Measurements from ENCODE around the gene VPS51.

Gene VPS51

GRCh38 chr11:65085446-65085845 is 10.6 kb upstream of the VPS51 start:
- H3K27me3 Mint-ChIP-seq = no peaks in the 10 kb centered on the region
- H3K27ac Mint-ChIP-seq = peak overlapping the region; percentile 25
- H3K4me1 Mint-ChIP-seq (ENCODE audit: low read depth) = peaks cover 16% of the 10 kb centered on the region
- H3K36me3 Mint-ChIP-seq = peaks cover 2% of the 10 kb centered on the region
- H3K9me3 Mint-ChIP-seq (ENCODE audit: low read depth) = no peaks in the 10 kb centered on the region
- peak overlapping the region; percentile 94 for H3K4me3 Mint-ChIP-seq

- no peak overlapping the region for H3K4me3 Mint-ChIP-seq
- H3K9me3 Mint-ChIP-seq (ENCODE audit: low read depth) = no peaks in the 10 kb centered on the region
- H3K27ac Mint-ChIP-seq = no peak overlapping the region
- peaks cover 16% of the 10 kb centered on the region for H3K4me1 Mint-ChIP-seq (ENCODE audit: low read depth)
- H3K36me3 Mint-ChIP-seq = peaks cover 2% of the 10 kb centered on the region
- no peaks in the 10 kb centered on the region for H3K27me3 Mint-ChIP-seq
These were observed 9.2 kb upstream of the VPS51 start for GRCh38 chr11:65086809-65087208.

- no peaks in the 10 kb centered on the region for H3K9me3 Mint-ChIP-seq (ENCODE audit: low read depth)
- H3K27ac Mint-ChIP-seq = no peak overlapping the region
- no peak overlapping the region for H3K4me3 Mint-ChIP-seq
- peaks cover 16% of the 10 kb centered on the region for H3K4me1 Mint-ChIP-seq (ENCODE audit: low read depth)
- H3K36me3 Mint-ChIP-seq = peaks cover 2% of the 10 kb centered on the region
- H3K27me3 Mint-ChIP-seq = no peaks in the 10 kb centered on the region
These were observed 8.8 kb upstream of the VPS51 start for GRCh38 chr11:65087216-65087615.

- Mint-ChIP-seq H3K4me3 (no peak overlapping the region), H3K27ac (no peak overlapping the region), H3K36me3 (peaks cover 2% of the 10 kb centered on the region), H3K9me3 (ENCODE audit: low read depth) (no peaks in the 10 kb centered on the region), H3K4me1 (ENCODE audit: low read depth) (peaks cover 16% of the 10 kb centered on the region), H3K27me3 (no peaks in the 10 kb centered on the region)
These were observed 8.2 kb upstream of the VPS51 start for GRCh38 chr11:65087827-65088226.

GRCh38 chr11:65089621-65090020 is 6.4 kb upstream of the VPS51 start:
- Mint-ChIP-seq H3K27me3 (no peaks in the 10 kb centered on the region), H3K27ac (no peak overlapping the region), H3K36me3 (peaks cover 2% of the 10 kb centered on the region), H3K4me1 (ENCODE audit: low read depth) (peaks cover 11% of the 10 kb centered on the region), H3K9me3 (ENCODE audit: low read depth) (no peaks in the 10 kb centered on the region), H3K4me3 (no peak overlapping the region)

- no peak overlapping the region for H3K27ac Mint-ChIP-seq
- peaks cover 2% of the 10 kb centered on the region for H3K36me3 Mint-ChIP-seq
- no peak overlapping the region for H3K4me3 Mint-ChIP-seq
- peaks cover 3% of the 10 kb centered on the region for H3K4me1 Mint-ChIP-seq (ENCODE audit: low read depth)
- no peaks in the 10 kb centered on the region for H3K27me3 Mint-ChIP-seq
- H3K9me3 Mint-ChIP-seq (ENCODE audit: low read depth) = no peaks in the 10 kb centered on the region
These were observed 5.4 kb upstream of the VPS51 start for GRCh38 chr11:65090628-65091027.

- peaks cover 16% of the 10 kb centered on the region for H3K4me1 Mint-ChIP-seq (ENCODE audit: low read depth)
- no peaks in the 10 kb centered on the region for H3K27me3 Mint-ChIP-seq
- H3K36me3 Mint-ChIP-seq = peaks cover 2% of the 10 kb centered on the region
- H3K9me3 Mint-ChIP-seq (ENCODE audit: low read depth) = no peaks in the 10 kb centered on the region
- peak overlapping the region; percentile 95 for H3K27ac Mint-ChIP-seq
- H3K4me3 Mint-ChIP-seq = peak overlapping the region; percentile 93
These were observed 587 bp upstream of the VPS51 start for GRCh38 chr11:65095427-65095826.

GRCh38 chr11:65096926-65097325 is 912 bp downstream of the VPS51 start:
- Mint-ChIP-seq H3K4me3 (peak overlapping the region; percentile 93), H3K9me3 (ENCODE audit: low read depth) (no peaks in the 10 kb centered on the region), H3K27me3 (no peaks in the 10 kb centered on the region), H3K4me1 (ENCODE audit: low read depth) (peaks cover 16% of the 10 kb centered on the region), H3K36me3 (peaks cover 2% of the 10 kb centered on the region), H3K27ac (no peak overlapping the region)

- H3K27ac Mint-ChIP-seq = no peak overlapping the region
- peaks cover 21% of the 10 kb centered on the region for H3K4me1 Mint-ChIP-seq (ENCODE audit: low read depth)
- no peak overlapping the region for H3K4me3 Mint-ChIP-seq
- peaks cover 2% of the 10 kb centered on the region for H3K36me3 Mint-ChIP-seq
- H3K9me3 Mint-ChIP-seq (ENCODE audit: low read depth) = no peaks in the 10 kb centered on the region
- no peaks in the 10 kb centered on the region for H3K27me3 Mint-ChIP-seq
These were observed 4.8 kb downstream of the VPS51 start for GRCh38 chr11:65100674-65101350.

- H3K36me3 Mint-ChIP-seq = peaks cover 2% of the 10 kb centered on the region
- H3K9me3 Mint-ChIP-seq (ENCODE audit: low read depth) = no peaks in the 10 kb centered on the region
- H3K27me3 Mint-ChIP-seq = no peaks in the 10 kb centered on the region
- H3K4me3 Mint-ChIP-seq = no peak overlapping the region
- H3K4me1 Mint-ChIP-seq (ENCODE audit: low read depth) = peaks cover 20% of the 10 kb centered on the region
- peak overlapping the region; percentile 41 for H3K27ac Mint-ChIP-seq
These were observed 6.4 kb downstream of the VPS51 start for GRCh38 chr11:65102142-65103095.

GRCh38 chr11:65103476-65103875 is 7.5 kb downstream of the VPS51 start:
- H3K9me3 Mint-ChIP-seq (ENCODE audit: low read depth) = no peaks in the 10 kb centered on the region
- no peak overlapping the region for H3K4me3 Mint-ChIP-seq
- no peaks in the 10 kb centered on the region for H3K27me3 Mint-ChIP-seq
- peak overlapping the region; percentile 41 for H3K27ac Mint-ChIP-seq
- peaks cover 15% of the 10 kb centered on the region for H3K4me1 Mint-ChIP-seq (ENCODE audit: low read depth)
- peaks cover 2% of the 10 kb centered on the region for H3K36me3 Mint-ChIP-seq

GRCh38 chr11:65104628-65105027 is 8.6 kb downstream of the VPS51 start:
- no peak overlapping the region for H3K4me3 Mint-ChIP-seq
- H3K27ac Mint-ChIP-seq = peak overlapping the region; percentile 41
- H3K4me1 Mint-ChIP-seq (ENCODE audit: low read depth) = peaks cover 10% of the 10 kb centered on the region
- H3K36me3 Mint-ChIP-seq = no peaks in the 10 kb centered on the region
- no peaks in the 10 kb centered on the region for H3K9me3 Mint-ChIP-seq (ENCODE audit: low read depth)
- H3K27me3 Mint-ChIP-seq = no peaks in the 10 kb centered on the region

GRCh38 chr11:65107078-65107477 is 11.1 kb downstream of the VPS51 start:
- no peak overlapping the region for H3K4me3 Mint-ChIP-seq
- H3K9me3 Mint-ChIP-seq (ENCODE audit: low read depth) = no peaks in the 10 kb centered on the region
- H3K36me3 Mint-ChIP-seq = no peaks in the 10 kb centered on the region
- no peaks in the 10 kb centered on the region for H3K27me3 Mint-ChIP-seq
- H3K27ac Mint-ChIP-seq = no peak overlapping the region
- H3K4me1 Mint-ChIP-seq (ENCODE audit: low read depth) = peaks cover 30% of the 10 kb centered on the region

GRCh38 chr11:65107751-65108468 is 11.9 kb downstream of the VPS51 start:
- Mint-ChIP-seq H3K36me3 (no peaks in the 10 kb centered on the region), H3K27ac (no peak overlapping the region), H3K27me3 (no peaks in the 10 kb centered on the region), H3K9me3 (ENCODE audit: low read depth) (no peaks in the 10 kb centered on the region), H3K4me3 (no peak overlapping the region), H3K4me1 (ENCODE audit: low read depth) (peaks cover 29% of the 10 kb centered on the region)

All from activated naive CD8-positive, alpha-beta T cell (primary cell).